Motor neuron (in vitro differentiated cells): ENCODE measurements around the gene PDCD10. TPM values are rescaled to one million over a fixed set of nuclear protein-coding genes. Genes with fewer than 3 reads are reported as not detected.

Experiments used
- ATAC-seq, 8 experiments: fragments of 200-7000 bp; cut with Tn5 transposase; replicated peaks in 6 of 8; 2 replicates each; pipeline ENCODE4 v1.8.0; 2021; ENCODE audit warnings: mild to moderate bottlenecking in 8 of 8, moderate library complexity in 8 of 8
- H3K27ac ChIP-seq, 2 donors: fragments of 250-450 bp; sonication (Bioruptor Pico); 2 replicates each; pipeline ENCODE4 v1.9.0; 2021; ENCODE audit warnings: antibody characterized with exemption in 2 of 2, mild to moderate bottlenecking in 2 of 2, moderate library complexity in 1 of 2
- H3K4me1 ChIP-seq, 2 donors: fragments of 250-450 bp; sonication (Bioruptor Pico); replicated peaks in 1 of 2; 2 replicates each; pipeline ENCODE4 v1.6.1; 2021; ENCODE audit warnings: antibody characterized with exemption in 2 of 2, mild to moderate bottlenecking in 2 of 2, moderate library complexity in 1 of 2
- H3K4me3 ChIP-seq, 5 donors: fragments of 250-450 bp; sonication (Bioruptor Pico); 2 replicates each; pipeline ENCODE4 v1.9.0; 2021; ENCODE audit warnings: antibody characterized with exemption in 5 of 5, mild to moderate bottlenecking in 5 of 5, moderate library complexity in 4 of 5
- WGBS, 10 experiments: fragments of 450-650 bp; shearing (Covaris generic); methylation state at CpG; one replicate each; pipeline ENCODE4 v1.0.0; 2022; 5-methylcytosine and 5-hydroxymethylcytosine counted together
- in situ Hi-C, 9 experiments: fragments of 400-800 bp; cut with MboI; loops; one replicate each; pipeline ENCODE4 v1.15.0; 2021; ENCODE audit warnings: low sequenced_read_pairs in 9 of 9, low pct_unique_long_range_greater_than_20kb in 2 of 9; ENCODE audit not compliant: unreplicated experiment in 9 of 9
- total RNA-seq, 8 experiments: library from RNA; unstranded; fragments of 300-600 nt; gene quantifications; 2 replicates each; pipeline versions ENCODE4 v1.2.3 to v1.2.4, GENCODE V29; 2022

The PDCD10 gene
- total RNA-seq, 8 experiments from 2014 or later, result 28.9 to 77.8 (median 37.5) TPM

DNA sequence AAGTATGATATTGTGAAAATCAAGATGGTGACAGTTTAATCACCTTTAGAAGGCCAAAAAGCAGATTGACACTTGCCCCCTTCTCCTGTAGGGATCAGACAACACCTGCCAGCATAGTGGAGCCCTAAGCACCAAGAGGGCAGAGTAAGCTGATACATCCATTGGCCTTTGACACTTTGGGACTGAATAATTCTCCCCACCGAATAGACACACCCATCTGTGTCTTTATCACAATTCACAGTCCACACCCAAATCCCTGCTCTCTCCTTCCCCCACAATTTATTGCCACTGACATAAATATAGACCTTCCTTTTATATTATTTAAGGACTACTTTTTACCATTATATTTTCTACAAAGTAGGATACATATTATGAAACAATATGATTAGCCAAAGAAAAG lies 77.9 kb downstream of the PDCD10 start:
- ATAC-seq, result peak in 3 of 8 experiments; percentile 17 to 69 (median 52)
- in situ Hi-C loops, result no loop called here
- WGBS, 10 experiments, result 0 to 67% (median 25%) methylated on average over 1 of the region's 1 CpG; no CpG with 5 or more reads in 4 of the 10 experiments
- H3K4me3 ChIP-seq, result no peak overlapping the region
- H3K27ac ChIP-seq, result no peak overlapping the region
- peaks cover 10 to 16% of the 10 kb centered on the region in 2 donors for H3K4me1 ChIP-seq

DNA sequence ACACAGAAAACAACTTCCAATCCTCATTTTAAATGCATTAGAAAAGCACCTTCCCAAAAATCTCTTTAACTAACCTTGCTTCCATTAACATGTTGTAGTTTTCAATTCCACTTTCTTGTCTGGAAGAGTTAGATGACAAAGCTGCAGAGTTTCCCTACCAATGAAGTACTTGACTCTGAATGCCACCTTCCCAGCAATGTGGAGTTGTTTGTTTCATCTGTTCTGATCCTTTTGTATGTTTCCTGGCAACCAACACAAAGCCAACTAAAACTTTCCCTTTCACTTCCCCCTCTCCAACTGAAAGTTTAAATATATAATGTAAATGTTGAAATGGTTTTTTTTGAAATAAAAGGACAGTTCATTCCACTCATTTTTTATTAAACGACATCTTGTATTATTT lies 80.9 kb downstream of the PDCD10 start, which contains the start of gene WDR49:
Gene WDR49 (minus strand): TSS at position 183 of the 400 bp plus-strand sequence. CDS start 517 bp downstream, outside the sequence.
- in situ Hi-C loops, result no loop called here
- WGBS, 10 experiments, result 22 to 85% (median 46%) methylated on average over 1 of the region's 1 CpG; no CpG with 5 or more reads in 1 of the 10 experiments
- peak in 7 of 8 experiments; percentile 25 to 87 (median 59) for ATAC-seq
- Histone ChIP-seq H3K4me3 (peak within 1 kb of the TSS in 1 of 5 donors; percentile 13), H3K4me1 (peaks cover 10 to 16% of the 10 kb centered on the region in 2 donors), H3K27ac (no peak within 1 kb of the TSS)

DNA sequence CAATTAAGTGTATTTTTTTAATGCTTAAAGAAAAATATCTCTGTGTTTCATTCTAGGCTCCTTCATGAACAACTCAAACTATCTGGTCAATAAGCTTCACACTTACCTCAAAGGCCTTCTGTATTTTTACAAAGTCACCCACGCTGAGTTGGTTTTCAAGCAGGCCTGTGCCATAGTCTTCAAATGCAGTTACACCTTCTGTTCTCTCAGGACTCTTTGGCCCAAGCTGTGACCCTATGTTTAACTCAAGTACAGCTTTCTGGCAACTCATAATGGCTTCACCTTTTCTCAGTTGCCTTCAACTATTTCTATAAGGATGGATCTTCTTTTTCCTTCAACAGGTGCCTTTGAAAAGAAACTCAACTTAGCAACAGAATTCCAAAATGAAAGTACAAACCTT lies 81.5 kb downstream of the PDCD10 start:
- no peak overlapping the region for H3K27ac ChIP-seq
- ATAC-seq, result no peak
- H3K4me1 ChIP-seq, result peaks cover 10 to 16% of the 10 kb centered on the region in 2 donors
- in situ Hi-C loops, result no loop called here
- WGBS, 10 experiments, result 13 to 100% (median 83%) methylated on average over 1 of the region's 1 CpG; no CpG with 5 or more reads in 3 of the 10 experiments
- H3K4me3 ChIP-seq, result peak overlapping the region in 1 of 5 donors; percentile 13

DNA sequence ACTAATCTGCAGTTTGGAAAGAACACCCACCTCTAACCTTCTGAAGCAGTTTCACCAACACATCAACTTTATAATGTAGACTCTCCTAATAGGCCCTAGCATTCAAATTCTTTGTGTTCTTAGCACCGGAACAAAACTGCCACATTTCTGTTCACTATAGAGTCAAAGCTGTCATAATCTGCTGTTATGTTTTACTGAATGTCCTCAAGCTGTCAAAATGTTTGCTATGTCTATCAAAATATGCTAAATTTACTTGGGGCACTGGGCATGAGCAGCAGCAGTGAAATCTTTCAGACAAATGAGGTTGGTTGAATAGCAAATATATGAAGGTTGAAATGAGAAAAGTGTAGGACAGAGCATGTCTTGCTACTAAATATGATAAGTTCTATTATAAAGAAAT lies 82.9 kb downstream of the PDCD10 start:
- Histone ChIP-seq H3K4me3 (no peak overlapping the region), H3K4me1 (peaks cover 4 to 6% of the 10 kb centered on the region in 2 donors), H3K27ac (no peak overlapping the region)
- in situ Hi-C loops, result no loop called here
- WGBS, 10 experiments, result 60 to 100% (median 83%) methylated on average over 1 of the region's 1 CpG; no CpG with 5 or more reads in 3 of the 10 experiments
- no peak for ATAC-seq

DNA sequence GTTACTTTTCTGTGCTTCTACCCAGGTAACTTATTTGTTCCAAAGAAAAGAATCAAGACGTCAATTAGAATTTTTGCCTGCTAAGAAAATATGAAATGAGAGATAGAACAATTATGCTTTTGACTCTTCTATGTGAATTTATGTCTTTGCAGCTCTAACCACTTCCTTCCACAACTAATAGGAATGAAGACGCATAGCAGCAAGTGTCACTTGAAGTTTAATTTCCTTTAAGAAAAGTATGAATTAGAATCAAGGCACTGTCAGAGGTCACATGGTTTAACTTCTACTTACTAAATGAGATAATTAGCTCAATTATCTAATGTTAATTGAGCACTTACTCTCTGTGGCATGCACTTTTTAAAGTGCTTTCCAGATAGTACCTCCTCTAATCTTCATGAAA lies 84.2 kb downstream of the PDCD10 start:
- 25 to 100% (median 84%) methylated on average over 1 to 2 of the region's 2 CpGs for WGBS, 10 experiments

DNA sequence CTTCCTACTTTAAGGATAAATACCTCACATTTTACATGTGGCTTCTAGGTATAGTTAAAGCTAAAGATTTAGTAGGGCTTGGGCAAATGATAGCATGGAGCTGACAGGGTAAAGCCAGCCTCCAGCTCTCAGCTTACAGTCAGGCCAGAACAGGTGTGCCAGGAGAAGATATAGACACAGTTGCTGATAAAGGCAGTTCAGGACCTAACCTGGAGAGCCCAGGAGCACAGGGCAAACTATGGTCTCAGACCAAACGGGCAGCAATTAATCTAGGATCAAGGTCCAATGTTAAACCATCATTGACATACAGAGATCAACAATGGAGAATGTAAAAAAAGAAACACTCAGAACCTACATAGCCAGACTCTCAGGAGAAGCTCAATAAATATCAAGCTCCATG lies 84.9 kb downstream of the PDCD10 start:
- in situ Hi-C loops, result no loop called here
- H3K4me1 ChIP-seq, result peaks cover 4% of the 10 kb centered on the region in 2 donors
- H3K4me3 ChIP-seq, result no peak overlapping the region
- H3K27ac ChIP-seq, result no peak overlapping the region
- no peak for ATAC-seq
- 17 to 90% (median 71%) methylated on average over 1 of the region's 1 CpG; no CpG with 5 or more reads in 7 of the 10 experiments for WGBS, 10 experiments

More for the DNA sequence above, 84.2 kb downstream of the PDCD10 start:
- no peak for ATAC-seq
- H3K4me3 ChIP-seq, result no peak overlapping the region
- peaks cover 4% of the 10 kb centered on the region in 2 donors for H3K4me1 ChIP-seq
- in situ Hi-C loops, result no loop called here
- H3K27ac ChIP-seq, result no peak overlapping the region

DNA sequence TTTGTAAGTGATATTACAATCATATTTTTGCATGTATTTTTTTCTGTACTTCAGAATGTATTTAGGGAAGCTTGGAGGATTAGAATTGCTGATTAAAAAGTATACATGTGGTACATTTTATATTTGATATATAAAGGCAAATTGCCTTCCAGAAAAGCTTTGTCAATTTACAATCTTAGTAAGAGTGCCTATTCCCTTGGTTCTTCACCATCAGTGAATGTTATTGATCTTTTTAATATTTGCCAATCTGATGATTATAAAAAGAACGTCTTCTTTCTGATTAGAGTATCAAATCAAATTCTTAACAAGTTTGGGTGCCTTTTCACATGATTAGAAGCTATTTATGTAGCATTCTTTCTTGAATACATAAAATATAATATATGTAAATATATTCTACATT lies 90.1 kb downstream of the PDCD10 start:
- no peak for ATAC-seq
- in situ Hi-C loops, result no loop called here
- Histone ChIP-seq H3K27ac (no peak overlapping the region), H3K4me1 (no peaks in the 10 kb centered on the region), H3K4me3 (no peak overlapping the region)
- WGBS, 10 experiments, result 0 to 100% (median 78%) methylated on average over 1 of the region's 1 CpG; no CpG with 5 or more reads in 1 of the 10 experiments

Other genes with a start within 250 kb of the PDCD10 start
- gene WDR49, start 81.0 kb downstream of the PDCD10 start, total RNA-seq, result 10 to 100 TPM in 1 of 8 experiments, 1 to 10 TPM in 3, under 1 TPM in 2, not detected in 2; 0.46 to 60.4 (median 1.6) TPM
- gene SERPINI1, start 829 bp upstream of the PDCD10 start, total RNA-seq, result 10 to 100 TPM in 4 of 8 experiments, 1 to 10 TPM in 4; 1.2 to 29.9 (median 10.7) TPM